Activated CD8-positive, alpha-beta memory T cell treated with anti-CD3 and anti-CD28 coated beads for 1 hour (primary cell): ENCODE data around the gene ANKRD11.

Experiments used
- DNase-seq, 2 donors: peaks; one replicate each; pipeline ENCODE4 v3.0.0-alpha.2; 2020; ENCODE audit warnings: low read depth in 1 of 2; ENCODE audit errors: extremely low read depth in 1 of 2

The ANKRD11 gene

GRCh38 chr16:89319886-89320781 lies 170.2 kb downstream of the ANKRD11 start:
- DNase-seq, result no peak

GRCh38 chr16:89319631-89319885 lies 170.8 kb downstream of the ANKRD11 start:
- DNase-seq, result no peak

- DNase-seq, result no peak
Observed at GRCh38 chr16:89318871-89319630, 171.3 kb downstream of the ANKRD11 start.

- no peak for DNase-seq
Observed at GRCh38 chr16:89318430-89318758, 172.0 kb downstream of the ANKRD11 start.

- no peak for DNase-seq
Observed at GRCh38 chr16:89317729-89318429, 172.5 kb downstream of the ANKRD11 start.

GRCh38 chr16:89317101-89317671 lies 173.2 kb downstream of the ANKRD11 start:
- no peak for DNase-seq

- no peak for DNase-seq
Observed at GRCh38 chr16:89316701-89317100, 173.7 kb downstream of the ANKRD11 start.

- peak; percentile 40 to 65 for DNase-seq
Observed at GRCh38 chr16:89315791-89316581, 174.4 kb downstream of the ANKRD11 start.

GRCh38 chr16:89315271-89315670 lies 175.1 kb downstream of the ANKRD11 start:
- no peak for DNase-seq

GRCh38 chr16:89314854-89315253 lies 175.5 kb downstream of the ANKRD11 start:
- no peak for DNase-seq

- peak in 1 of 2 donors; percentile 22 for DNase-seq
Observed at GRCh38 chr16:89314357-89314756, 176.0 kb downstream of the ANKRD11 start.

- no peak for DNase-seq
Observed at GRCh38 chr16:89313583-89313982, 176.8 kb downstream of the ANKRD11 start.

- no peak for DNase-seq
Observed at GRCh38 chr16:89312598-89313299, 177.6 kb downstream of the ANKRD11 start.

GRCh38 chr16:89312194-89312593 lies 178.2 kb downstream of the ANKRD11 start:
- no peak for DNase-seq

- no peak for DNase-seq
Observed at GRCh38 chr16:89311636-89312035, 178.7 kb downstream of the ANKRD11 start.

GRCh38 chr16:89309438-89310122 lies 180.8 kb downstream of the ANKRD11 start:
- DNase-seq, result no peak

GRCh38 chr16:89308391-89309333 lies 181.7 kb downstream of the ANKRD11 start:
- peak in 1 of 2 donors; percentile 27 for DNase-seq

- no peak for DNase-seq
Observed at GRCh38 chr16:89307421-89307805, 182.9 kb downstream of the ANKRD11 start.
